H1 (cell line): Measurements from ENCODE around the gene DYNLT3. TPM values are rescaled to one million over a fixed set of nuclear protein-coding genes. Genes with fewer than 3 reads are reported as not detected.

Experiments used
- EP300 ChIP-seq, 2 experiments: IDR thresholded peaks; 1 replicate in 1 of 2; 2 replicates in 1 of 2; pipeline ENCODE4 v1.6.1; 2011 to 2012; ENCODE audit warnings: low read depth in 2 of 2, low read length in 2 of 2, mild to moderate bottlenecking in 2 of 2, borderline replicate concordance in 1 of 2, inconsistent platforms in 1 of 2, moderate library complexity in 1 of 2
- EZH2 ChIP-seq: fragments of 200-600 bp; sonication (generic); IDR thresholded peaks from 2 replicates; pipeline ENCODE4 v1.7.1; 2012; ENCODE audit warnings: low read depth, mild to moderate bottlenecking, moderate library complexity, low read length, inconsistent platforms; ENCODE audit not compliant: severe bottlenecking
- GTF2F1 ChIP-seq: IDR thresholded peaks from 2 replicates; pipeline ENCODE4 v1.6.1; 2012; ENCODE audit warnings: low read depth, low read length, improper control_type of control experiment, borderline replicate concordance
- RBBP5 ChIP-seq: IDR thresholded peaks from 2 replicates; pipeline ENCODE4 v1.7.1; 2012; ENCODE audit warnings: low read depth, mild to moderate bottlenecking, inconsistent platforms, low read length, moderate library complexity, borderline replicate concordance
- RFX5 ChIP-seq: IDR thresholded peaks from 2 replicates; pipeline ENCODE4 v1.6.1; 2011; ENCODE audit warnings: low read depth, low read length, improper control_type of control experiment, borderline replicate concordance
- TAF7 ChIP-seq: optimal IDR thresholded peaks from 2 replicates; pipeline ENCODE3; 2011; ENCODE audit warnings: low read depth, mild to moderate bottlenecking, inconsistent platforms, low read length, moderate library complexity, borderline replicate concordance
- polyA plus RNA-seq, 7 experiments: library from polyadenylated mRNA; depleted of rRNA in 3 of 7; stranded (reverse) in 5 of 7; unstranded in 2 of 7; fragments of >200 nt in 5 of 7; fragments of 200-250 nt in 2 of 7; gene quantifications; 1 replicate in 5 of 7; 2 replicates in 1 of 7; 4 replicates in 1 of 7; pipeline versions ENCODE4 v1.2.1 to v1.2.3, GENCODE V29; 2011 to 2013; ENCODE audit warnings: missing spikeins in 2 of 7, mixed read lengths in 2 of 7
- total RNA-seq: library from RNA; stranded (reverse); fragmentation: NEBNext Ultra II Directional; extraction: Animal tissue kit (Norgen Biotek cat#: 25700); gene quantifications from 2 replicates; pipeline ENCODE4 v1.2.1, GENCODE V29; 2021
- TF ChIP-seq, protein P1 (sequence below): fragments of 300-600 bp; sonication (generic); IDR thresholded peaks from 2 replicates; pipeline ENCODE4 v1.7.1; 2012; ENCODE audit warnings: low read length, moderate library complexity, mild to moderate bottlenecking, inconsistent platforms; ENCODE audit not compliant: insufficient replicate concordance

The DYNLT3 gene
- total and polyA plus RNA-seq, 2 of the 8 experiments (the other 6 are each of a cell fraction or from before 2014, with no cell fraction given): 2.3 to 3.5 TPM

GRCh38 chrX:37883196-37883595 is 35.8 kb upstream of the DYNLT3 start (continued):
- TF ChIP-seq, protein P1, sequence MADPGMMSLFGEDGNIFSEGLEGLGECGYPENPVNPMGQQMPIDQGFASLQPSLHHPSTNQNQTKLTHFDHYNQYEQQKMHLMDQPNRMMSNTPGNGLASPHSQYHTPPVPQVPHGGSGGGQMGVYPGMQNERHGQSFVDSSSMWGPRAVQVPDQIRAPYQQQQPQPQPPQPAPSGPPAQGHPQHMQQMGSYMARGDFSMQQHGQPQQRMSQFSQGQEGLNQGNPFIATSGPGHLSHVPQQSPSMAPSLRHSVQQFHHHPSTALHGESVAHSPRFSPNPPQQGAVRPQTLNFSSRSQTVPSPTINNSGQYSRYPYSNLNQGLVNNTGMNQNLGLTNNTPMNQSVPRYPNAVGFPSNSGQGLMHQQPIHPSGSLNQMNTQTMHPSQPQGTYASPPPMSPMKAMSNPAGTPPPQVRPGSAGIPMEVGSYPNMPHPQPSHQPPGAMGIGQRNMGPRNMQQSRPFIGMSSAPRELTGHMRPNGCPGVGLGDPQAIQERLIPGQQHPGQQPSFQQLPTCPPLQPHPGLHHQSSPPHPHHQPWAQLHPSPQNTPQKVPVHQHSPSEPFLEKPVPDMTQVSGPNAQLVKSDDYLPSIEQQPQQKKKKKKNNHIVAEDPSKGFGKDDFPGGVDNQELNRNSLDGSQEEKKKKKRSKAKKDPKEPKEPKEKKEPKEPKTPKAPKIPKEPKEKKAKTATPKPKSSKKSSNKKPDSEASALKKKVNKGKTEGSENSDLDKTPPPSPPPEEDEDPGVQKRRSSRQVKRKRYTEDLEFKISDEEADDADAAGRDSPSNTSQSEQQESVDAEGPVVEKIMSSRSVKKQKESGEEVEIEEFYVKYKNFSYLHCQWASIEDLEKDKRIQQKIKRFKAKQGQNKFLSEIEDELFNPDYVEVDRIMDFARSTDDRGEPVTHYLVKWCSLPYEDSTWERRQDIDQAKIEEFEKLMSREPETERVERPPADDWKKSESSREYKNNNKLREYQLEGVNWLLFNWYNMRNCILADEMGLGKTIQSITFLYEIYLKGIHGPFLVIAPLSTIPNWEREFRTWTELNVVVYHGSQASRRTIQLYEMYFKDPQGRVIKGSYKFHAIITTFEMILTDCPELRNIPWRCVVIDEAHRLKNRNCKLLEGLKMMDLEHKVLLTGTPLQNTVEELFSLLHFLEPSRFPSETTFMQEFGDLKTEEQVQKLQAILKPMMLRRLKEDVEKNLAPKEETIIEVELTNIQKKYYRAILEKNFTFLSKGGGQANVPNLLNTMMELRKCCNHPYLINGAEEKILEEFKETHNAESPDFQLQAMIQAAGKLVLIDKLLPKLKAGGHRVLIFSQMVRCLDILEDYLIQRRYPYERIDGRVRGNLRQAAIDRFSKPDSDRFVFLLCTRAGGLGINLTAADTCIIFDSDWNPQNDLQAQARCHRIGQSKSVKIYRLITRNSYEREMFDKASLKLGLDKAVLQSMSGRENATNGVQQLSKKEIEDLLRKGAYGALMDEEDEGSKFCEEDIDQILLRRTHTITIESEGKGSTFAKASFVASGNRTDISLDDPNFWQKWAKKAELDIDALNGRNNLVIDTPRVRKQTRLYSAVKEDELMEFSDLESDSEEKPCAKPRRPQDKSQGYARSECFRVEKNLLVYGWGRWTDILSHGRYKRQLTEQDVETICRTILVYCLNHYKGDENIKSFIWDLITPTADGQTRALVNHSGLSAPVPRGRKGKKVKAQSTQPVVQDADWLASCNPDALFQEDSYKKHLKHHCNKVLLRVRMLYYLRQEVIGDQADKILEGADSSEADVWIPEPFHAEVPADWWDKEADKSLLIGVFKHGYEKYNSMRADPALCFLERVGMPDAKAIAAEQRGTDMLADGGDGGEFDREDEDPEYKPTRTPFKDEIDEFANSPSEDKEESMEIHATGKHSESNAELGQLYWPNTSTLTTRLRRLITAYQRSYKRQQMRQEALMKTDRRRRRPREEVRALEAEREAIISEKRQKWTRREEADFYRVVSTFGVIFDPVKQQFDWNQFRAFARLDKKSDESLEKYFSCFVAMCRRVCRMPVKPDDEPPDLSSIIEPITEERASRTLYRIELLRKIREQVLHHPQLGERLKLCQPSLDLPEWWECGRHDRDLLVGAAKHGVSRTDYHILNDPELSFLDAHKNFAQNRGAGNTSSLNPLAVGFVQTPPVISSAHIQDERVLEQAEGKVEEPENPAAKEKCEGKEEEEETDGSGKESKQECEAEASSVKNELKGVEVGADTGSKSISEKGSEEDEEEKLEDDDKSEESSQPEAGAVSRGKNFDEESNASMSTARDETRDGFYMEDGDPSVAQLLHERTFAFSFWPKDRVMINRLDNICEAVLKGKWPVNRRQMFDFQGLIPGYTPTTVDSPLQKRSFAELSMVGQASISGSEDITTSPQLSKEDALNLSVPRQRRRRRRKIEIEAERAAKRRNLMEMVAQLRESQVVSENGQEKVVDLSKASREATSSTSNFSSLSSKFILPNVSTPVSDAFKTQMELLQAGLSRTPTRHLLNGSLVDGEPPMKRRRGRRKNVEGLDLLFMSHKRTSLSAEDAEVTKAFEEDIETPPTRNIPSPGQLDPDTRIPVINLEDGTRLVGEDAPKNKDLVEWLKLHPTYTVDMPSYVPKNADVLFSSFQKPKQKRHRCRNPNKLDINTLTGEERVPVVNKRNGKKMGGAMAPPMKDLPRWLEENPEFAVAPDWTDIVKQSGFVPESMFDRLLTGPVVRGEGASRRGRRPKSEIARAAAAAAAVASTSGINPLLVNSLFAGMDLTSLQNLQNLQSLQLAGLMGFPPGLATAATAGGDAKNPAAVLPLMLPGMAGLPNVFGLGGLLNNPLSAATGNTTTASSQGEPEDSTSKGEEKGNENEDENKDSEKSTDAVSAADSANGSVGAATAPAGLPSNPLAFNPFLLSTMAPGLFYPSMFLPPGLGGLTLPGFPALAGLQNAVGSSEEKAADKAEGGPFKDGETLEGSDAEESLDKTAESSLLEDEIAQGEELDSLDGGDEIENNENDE: no peak
- TF ChIP-seq TAF7: no peak
- no peak for TF ChIP-seq GTF2F1
- no peak for TF ChIP-seq RBBP5
- TF ChIP-seq EP300 (IDR thresholded peaks at IDR 0.05; ENCODE audit: borderline replicate concordance in 1 of 2, low read depth in 2 of 2, low read length in 2 of 2): no peak
- TF ChIP-seq RFX5: no peak
- TF ChIP-seq EZH2: no peak
